WTC11 (cell line): ENCODE measurements around the gene HMHB1. TPM values are rescaled to one million over a fixed set of nuclear protein-coding genes. Genes with fewer than 3 reads are reported as not detected.

Source experiments
- ATAC-seq: fragments of 200-7000 bp; cut with Tn5 transposase; 2 replicates; pipeline ENCODE4 v1.10.0; 2021; ENCODE audit warnings: mild to moderate bottlenecking, moderate library complexity
- CTCF ChIA-PET: fragments of 300-600 bp; sonication (Branson Sonifier 250); formaldehyde crosslinking; loops from one replicate; lab custom pipeline; 2021; ENCODE audit warnings: antibody characterized with exemption; lab: Charles Lee
- POLR2A ChIA-PET: fragments of 350-600 bp; sonication (Branson Sonifier 250); formaldehyde crosslinking; loops from one replicate; lab custom pipeline; 2021; ENCODE audit warnings: antibody characterized with exemption; lab: Charles Lee
- DNase-seq: peaks from one replicate; pipeline ENCODE4 v3.0.0; 2021; ENCODE audit warnings: low spot score
- H3K27ac Mint-ChIP-seq: 2 replicates; pipeline ENCODE4 v1.8.0; 2021; ENCODE audit warnings: mixed read lengths
- H3K27me3 Mint-ChIP-seq: 2 replicates; pipeline ENCODE4 v1.8.0; 2021; ENCODE audit warnings: low read depth, mild to moderate bottlenecking, moderate library complexity, mixed read lengths
- H3K36me3 Mint-ChIP-seq: 2 replicates; pipeline ENCODE4 v1.8.0; 2021; ENCODE audit warnings: mixed read lengths
- H3K4me1 Mint-ChIP-seq: 2 replicates; pipeline ENCODE4 v1.8.0; 2022; ENCODE audit warnings: mixed read lengths
- H3K4me3 Mint-ChIP-seq: 2 replicates; pipeline ENCODE4 v1.8.0; 2021; ENCODE audit warnings: mild to moderate bottlenecking, moderate library complexity, mixed read lengths
- H3K9me3 Mint-ChIP-seq: 2 replicates; pipeline ENCODE4 v1.8.0; 2021; ENCODE audit warnings: mixed read lengths
- CBFB ChIP-seq: sonication (generic); formaldehyde crosslinking; IDR thresholded peaks from 2 replicates; pipeline ENCODE4 v1.8.1; 2022; ENCODE audit warnings: mild to moderate bottlenecking, low read depth, missing genetic modification reagents
- CREB1 ChIP-seq: sonication (generic); formaldehyde crosslinking; IDR thresholded peaks from 2 replicates; pipeline ENCODE4 v1.8.0; 2023; ENCODE audit warnings: mild to moderate bottlenecking, missing genetic modification reagents
- E2F5 ChIP-seq: sonication (generic); formaldehyde crosslinking; IDR thresholded peaks from 2 replicates; pipeline ENCODE4 v1.8.1; 2022; ENCODE audit warnings: mild to moderate bottlenecking, moderate library complexity, missing genetic modification reagents
- GRHL2 ChIP-seq: fragments of 250-450 bp; sonication (Bioruptor Pico); IDR thresholded peaks from 2 replicates; pipeline ENCODE4 v1.8.0; 2022; ENCODE audit warnings: mild to moderate bottlenecking, moderate library complexity; ENCODE audit not compliant: insufficient replicate concordance, severe bottlenecking
- HMGXB4 ChIP-seq: sonication (generic); formaldehyde crosslinking; IDR thresholded peaks from 2 replicates; pipeline ENCODE4 v1.8.1; 2023; ENCODE audit warnings: mild to moderate bottlenecking, moderate library complexity, missing genetic modification reagents
- NR1H2 ChIP-seq: sonication (generic); formaldehyde crosslinking; IDR thresholded peaks from 2 replicates; pipeline ENCODE4 v1.9.0; 2021; ENCODE audit warnings: mild to moderate bottlenecking, moderate library complexity, missing genetic modification reagents
- RELA ChIP-seq: sonication (generic); formaldehyde crosslinking; IDR thresholded peaks from 2 replicates; pipeline ENCODE4 v1.8.1; 2022; ENCODE audit warnings: missing genetic modification reagents, mild to moderate bottlenecking, borderline replicate concordance
- RORB ChIP-seq: fragments of 250-450 bp; sonication (Bioruptor Pico); IDR thresholded peaks from 2 replicates; pipeline ENCODE4 v1.9.0; 2021; ENCODE audit warnings: mild to moderate bottlenecking
- ZBTB21 ChIP-seq: sonication (generic); formaldehyde crosslinking; IDR thresholded peaks from 2 replicates; pipeline ENCODE4 v1.8.1; 2023; ENCODE audit warnings: mild to moderate bottlenecking, missing genetic modification reagents, borderline replicate concordance
- ZNF138 ChIP-seq: sonication (generic); formaldehyde crosslinking; conservative IDR thresholded peaks from 2 replicates; pipeline ENCODE4 v1.8.1; 2022; ENCODE audit warnings: mild to moderate bottlenecking, moderate library complexity, missing genetic modification reagents
- ZNF396 ChIP-seq: fragments of 250-450 bp; sonication (Bioruptor Pico); IDR thresholded peaks from 2 replicates; pipeline ENCODE4 v1.8.0; 2021; ENCODE audit warnings: mild to moderate bottlenecking, moderate library complexity, borderline replicate concordance
- ZNF416 ChIP-seq: fragments of 250-450 bp; sonication (Bioruptor Pico); IDR thresholded peaks from 2 replicates; pipeline ENCODE4 v1.9.0; 2021; ENCODE audit warnings: mild to moderate bottlenecking, inconsistent platforms
- ZNF423 ChIP-seq: fragments of 250-450 bp; sonication (Bioruptor Pico); IDR thresholded peaks from 2 replicates; pipeline ENCODE4 v2.1.2; 2022; ENCODE audit warnings: mild to moderate bottlenecking, moderate library complexity
- ZNF425 ChIP-seq: fragments of 250-450 bp; sonication (Bioruptor Pico); conservative IDR thresholded peaks from 2 replicates; pipeline ENCODE4 v1.9.0; 2021; ENCODE audit warnings: mild to moderate bottlenecking
- total RNA-seq: library from RNA; stranded (reverse); gene quantifications from 3 replicates; pipeline ENCODE4 v1.2.3, GENCODE V29; 2021
- TF ChIP-seq, protein P1 (sequence below): sonication (generic); formaldehyde crosslinking; IDR thresholded peaks from 2 replicates; pipeline ENCODE4 v1.8.1; 2023; ENCODE audit warnings: mild to moderate bottlenecking, missing genetic modification reagents, moderate library complexity
- TF ChIP-seq, protein P2 (sequence below): fragments of 250-450 bp; sonication (Bioruptor Pico); IDR thresholded peaks from 2 replicates; pipeline ENCODE4 v1.9.0; 2021; ENCODE audit warnings: mild to moderate bottlenecking
- TF ChIP-seq, protein P3 (sequence below): sonication (generic); formaldehyde crosslinking; IDR thresholded peaks from 2 replicates; pipeline ENCODE4 v1.8.1; 2023; ENCODE audit warnings: mild to moderate bottlenecking, missing genetic modification reagents, borderline replicate concordance
- TF ChIP-seq, protein P4 (sequence below): fragments of 250-450 bp; sonication (Bioruptor Pico); IDR thresholded peaks from 2 replicates; pipeline ENCODE4 v1.9.0; 2021; ENCODE audit warnings: mild to moderate bottlenecking

HMHB1 gene
- total RNA-seq, 1 experiment from 2014 or later, result not detected

- TF ChIP-seq ZNF425 (CRISPR knock-in tag), result no peak
These were observed 16.7 kb downstream of the HMHB1 start (continued) for GRCh38 chr5:143828710-143829109.

- ATAC-seq, result no peak
- ChIA-PET POLR2A (no interaction called here), CTCF (no interaction called here)
- TF ChIP-seq RELA (CRISPR knock-in tag), result no peak
- TF ChIP-seq CREB1 (CRISPR knock-in tag), result no peak
- TF ChIP-seq, protein P1, sequence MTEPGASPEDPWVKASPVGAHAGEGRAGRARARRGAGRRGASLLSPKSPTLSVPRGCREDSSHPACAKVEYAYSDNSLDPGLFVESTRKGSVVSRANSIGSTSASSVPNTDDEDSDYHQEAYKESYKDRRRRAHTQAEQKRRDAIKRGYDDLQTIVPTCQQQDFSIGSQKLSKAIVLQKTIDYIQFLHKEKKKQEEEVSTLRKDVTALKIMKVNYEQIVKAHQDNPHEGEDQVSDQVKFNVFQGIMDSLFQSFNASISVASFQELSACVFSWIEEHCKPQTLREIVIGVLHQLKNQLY (CRISPR knock-in tag), result no peak
- TF ChIP-seq, protein P2, sequence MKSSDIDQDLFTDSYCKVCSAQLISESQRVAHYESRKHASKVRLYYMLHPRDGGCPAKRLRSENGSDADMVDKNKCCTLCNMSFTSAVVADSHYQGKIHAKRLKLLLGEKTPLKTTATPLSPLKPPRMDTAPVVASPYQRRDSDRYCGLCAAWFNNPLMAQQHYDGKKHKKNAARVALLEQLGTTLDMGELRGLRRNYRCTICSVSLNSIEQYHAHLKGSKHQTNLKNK (CRISPR knock-in tag), result no peak
- no peak for TF ChIP-seq HMGXB4
- TF ChIP-seq, protein P3, sequence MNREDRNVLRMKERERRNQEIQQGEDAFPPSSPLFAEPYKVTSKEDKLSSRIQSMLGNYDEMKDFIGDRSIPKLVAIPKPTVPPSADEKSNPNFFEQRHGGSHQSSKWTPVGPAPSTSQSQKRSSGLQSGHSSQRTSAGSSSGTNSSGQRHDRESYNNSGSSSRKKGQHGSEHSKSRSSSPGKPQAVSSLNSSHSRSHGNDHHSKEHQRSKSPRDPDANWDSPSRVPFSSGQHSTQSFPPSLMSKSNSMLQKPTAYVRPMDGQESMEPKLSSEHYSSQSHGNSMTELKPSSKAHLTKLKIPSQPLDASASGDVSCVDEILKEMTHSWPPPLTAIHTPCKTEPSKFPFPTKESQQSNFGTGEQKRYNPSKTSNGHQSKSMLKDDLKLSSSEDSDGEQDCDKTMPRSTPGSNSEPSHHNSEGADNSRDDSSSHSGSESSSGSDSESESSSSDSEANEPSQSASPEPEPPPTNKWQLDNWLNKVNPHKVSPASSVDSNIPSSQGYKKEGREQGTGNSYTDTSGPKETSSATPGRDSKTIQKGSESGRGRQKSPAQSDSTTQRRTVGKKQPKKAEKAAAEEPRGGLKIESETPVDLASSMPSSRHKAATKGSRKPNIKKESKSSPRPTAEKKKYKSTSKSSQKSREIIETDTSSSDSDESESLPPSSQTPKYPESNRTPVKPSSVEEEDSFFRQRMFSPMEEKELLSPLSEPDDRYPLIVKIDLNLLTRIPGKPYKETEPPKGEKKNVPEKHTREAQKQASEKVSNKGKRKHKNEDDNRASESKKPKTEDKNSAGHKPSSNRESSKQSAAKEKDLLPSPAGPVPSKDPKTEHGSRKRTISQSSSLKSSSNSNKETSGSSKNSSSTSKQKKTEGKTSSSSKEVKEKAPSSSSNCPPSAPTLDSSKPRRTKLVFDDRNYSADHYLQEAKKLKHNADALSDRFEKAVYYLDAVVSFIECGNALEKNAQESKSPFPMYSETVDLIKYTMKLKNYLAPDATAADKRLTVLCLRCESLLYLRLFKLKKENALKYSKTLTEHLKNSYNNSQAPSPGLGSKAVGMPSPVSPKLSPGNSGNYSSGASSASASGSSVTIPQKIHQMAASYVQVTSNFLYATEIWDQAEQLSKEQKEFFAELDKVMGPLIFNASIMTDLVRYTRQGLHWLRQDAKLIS, result no peak
- TF ChIP-seq, protein P4, sequence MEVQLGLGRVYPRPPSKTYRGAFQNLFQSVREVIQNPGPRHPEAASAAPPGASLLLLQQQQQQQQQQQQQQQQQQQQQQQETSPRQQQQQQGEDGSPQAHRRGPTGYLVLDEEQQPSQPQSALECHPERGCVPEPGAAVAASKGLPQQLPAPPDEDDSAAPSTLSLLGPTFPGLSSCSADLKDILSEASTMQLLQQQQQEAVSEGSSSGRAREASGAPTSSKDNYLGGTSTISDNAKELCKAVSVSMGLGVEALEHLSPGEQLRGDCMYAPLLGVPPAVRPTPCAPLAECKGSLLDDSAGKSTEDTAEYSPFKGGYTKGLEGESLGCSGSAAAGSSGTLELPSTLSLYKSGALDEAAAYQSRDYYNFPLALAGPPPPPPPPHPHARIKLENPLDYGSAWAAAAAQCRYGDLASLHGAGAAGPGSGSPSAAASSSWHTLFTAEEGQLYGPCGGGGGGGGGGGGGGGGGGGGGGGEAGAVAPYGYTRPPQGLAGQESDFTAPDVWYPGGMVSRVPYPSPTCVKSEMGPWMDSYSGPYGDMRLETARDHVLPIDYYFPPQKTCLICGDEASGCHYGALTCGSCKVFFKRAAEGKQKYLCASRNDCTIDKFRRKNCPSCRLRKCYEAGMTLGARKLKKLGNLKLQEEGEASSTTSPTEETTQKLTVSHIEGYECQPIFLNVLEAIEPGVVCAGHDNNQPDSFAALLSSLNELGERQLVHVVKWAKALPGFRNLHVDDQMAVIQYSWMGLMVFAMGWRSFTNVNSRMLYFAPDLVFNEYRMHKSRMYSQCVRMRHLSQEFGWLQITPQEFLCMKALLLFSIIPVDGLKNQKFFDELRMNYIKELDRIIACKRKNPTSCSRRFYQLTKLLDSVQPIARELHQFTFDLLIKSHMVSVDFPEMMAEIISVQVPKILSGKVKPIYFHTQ (CRISPR knock-in tag), result no peak
- TF ChIP-seq GRHL2 (CRISPR knock-in tag), result no peak
- TF ChIP-seq ZNF425 (CRISPR knock-in tag), result no peak
- no peak for TF ChIP-seq NR1H2 (CRISPR knock-in tag)
- TF ChIP-seq ZNF138, result no peak
- no peak for TF ChIP-seq ZNF416 (CRISPR knock-in tag)
- no peak for TF ChIP-seq ZNF423 (CRISPR knock-in tag)
- TF ChIP-seq ZBTB21 (CRISPR knock-in tag), result no peak
- no peak for TF ChIP-seq E2F5 (CRISPR knock-in tag)
- TF ChIP-seq ZNF396 (CRISPR knock-in tag), result no peak
- TF ChIP-seq RORB (CRISPR knock-in tag), result no peak
- no peak for TF ChIP-seq CBFB
- Mint-ChIP-seq H3K4me3 (no peak overlapping the region), H3K9me3 (no peaks in the 10 kb centered on the region), H3K27ac (no peak overlapping the region), H3K27me3 (no peaks in the 10 kb centered on the region; the same call in 1 of the 2 replicates), H3K4me1 (no peaks in the 10 kb centered on the region), H3K36me3 (no peaks in the 10 kb centered on the region)
- DNase-seq, result no peak
These were observed 21.2 kb downstream of the HMHB1 start for GRCh38 chr5:143833177-143833576.
